Measurements from ENCODE around the gene DDX28. TPM values are rescaled to one million over a fixed set of nuclear protein-coding genes. Genes with fewer than 3 reads are reported as not detected.
A peak's percentile ranks its signal among the peaks of the same experiment; 100 is the strongest.
"Not testable (repeated sequence)": the region's sequence is repeated elsewhere in the genome, so short reads cannot be mapped to it uniquely, and the experiment has no call there.

The DDX28 gene
- polyA plus RNA-seq, 3 donors: 14.7 to 42.9 (median 27.7) TPM

DNA sequence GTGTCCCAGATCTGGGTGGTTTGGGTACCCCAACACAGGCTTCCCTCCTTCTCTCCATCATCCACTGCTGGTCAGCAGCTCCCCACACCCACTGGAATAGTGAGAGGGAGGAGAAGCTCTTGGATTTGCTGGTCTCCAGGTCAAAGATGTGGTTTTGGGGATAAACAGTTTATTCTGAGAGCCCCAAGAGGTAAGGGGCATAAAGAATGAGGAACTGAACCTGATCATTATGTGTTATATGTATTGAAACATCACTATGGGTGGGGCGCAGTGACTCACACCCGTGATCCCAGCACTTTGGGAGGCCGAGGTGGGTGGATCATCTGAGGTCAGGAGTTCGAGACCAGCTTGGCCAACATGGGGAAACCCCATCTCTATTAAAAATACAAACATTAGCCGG lies 27.6 kb downstream of the DDX28 start:
- Histone ChIP-seq H3K27ac (ENCODE audit: low read depth in 1 of 2, low read length in 2 of 2) (peak overlapping the region; percentile 85 to 97), H3K9me3 (replicated peaks in 1 of 2; ENCODE audit: control insufficient read depth in 1 of 2, insufficient read depth in 1 of 2, low read length in 2 of 2) (peaks cover 0 to 5% of the 10 kb centered on the region in 2 donors), H3K27me3 (ENCODE audit: control insufficient read depth in 2 of 2, insufficient read depth in 2 of 2, low read length in 2 of 2) (no peaks in the 10 kb centered on the region), H2AFZ (ENCODE audit: insufficient read depth, low read depth, low read length, poor library complexity, severe bottlenecking) (no peak overlapping the region), H3K4me2 (replicated peaks; ENCODE audit: extremely low read depth, low read length, poor library complexity, severe bottlenecking) (peak overlapping the region; percentile 29), H4K20me1 (ENCODE audit: insufficient read depth, low read length) (peaks cover 18% of the 10 kb centered on the region), H3K9ac (ENCODE audit: insufficient read depth, low read length, poor library complexity, severe bottlenecking) (peak overlapping the region; percentile 54), H3K79me2 (ENCODE audit: insufficient read depth, low read length) (peaks cover 55% of the 10 kb centered on the region), H3K36me3 (replicated peaks in 1 of 2; ENCODE audit: control insufficient read depth in 1 of 2, insufficient read depth in 2 of 2, low read length in 2 of 2) (peaks cover 22 to 25% of the 10 kb centered on the region in 2 donors), H3K4me3 (replicated peaks in 1 of 3; ENCODE audit: low read depth in 2 of 3, low read length in 3 of 3) (peak overlapping the region in 1 of 3 experiments; percentile 38), H3K4me1 (ENCODE audit: control insufficient read depth in 1 of 2, insufficient read depth in 2 of 2, low read length in 2 of 2) (peaks cover 74 to 78% of the 10 kb centered on the region in 2 donors)
- no peaks in the 10 kb centered on the region for H3K27me3 Mint-ChIP-seq (ENCODE audit: low read depth in 3 of 3)
- TF ChIP-seq, protein P1, sequence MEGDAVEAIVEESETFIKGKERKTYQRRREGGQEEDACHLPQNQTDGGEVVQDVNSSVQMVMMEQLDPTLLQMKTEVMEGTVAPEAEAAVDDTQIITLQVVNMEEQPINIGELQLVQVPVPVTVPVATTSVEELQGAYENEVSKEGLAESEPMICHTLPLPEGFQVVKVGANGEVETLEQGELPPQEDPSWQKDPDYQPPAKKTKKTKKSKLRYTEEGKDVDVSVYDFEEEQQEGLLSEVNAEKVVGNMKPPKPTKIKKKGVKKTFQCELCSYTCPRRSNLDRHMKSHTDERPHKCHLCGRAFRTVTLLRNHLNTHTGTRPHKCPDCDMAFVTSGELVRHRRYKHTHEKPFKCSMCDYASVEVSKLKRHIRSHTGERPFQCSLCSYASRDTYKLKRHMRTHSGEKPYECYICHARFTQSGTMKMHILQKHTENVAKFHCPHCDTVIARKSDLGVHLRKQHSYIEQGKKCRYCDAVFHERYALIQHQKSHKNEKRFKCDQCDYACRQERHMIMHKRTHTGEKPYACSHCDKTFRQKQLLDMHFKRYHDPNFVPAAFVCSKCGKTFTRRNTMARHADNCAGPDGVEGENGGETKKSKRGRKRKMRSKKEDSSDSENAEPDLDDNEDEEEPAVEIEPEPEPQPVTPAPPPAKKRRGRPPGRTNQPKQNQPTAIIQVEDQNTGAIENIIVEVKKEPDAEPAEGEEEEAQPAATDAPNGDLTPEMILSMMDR (IDR thresholded peaks at IDR 0.05): no peak
- H3K36me3 Mint-ChIP-seq: peaks cover 27 to 53% of the 10 kb centered on the region in 2 donors
- intact Hi-C loops (cut with micrococcal nuclease): no loop called here
- H3K27ac Mint-ChIP-seq: peak overlapping the region; percentile 95 to 100 (median 99)
- DNase-seq: peak; percentile 77 to 85 (median 85)
- peaks cover 64% of the 10 kb centered on the region for H3K4me1 Mint-ChIP-seq
- WGBS (ENCODE audit: insufficient coverage): no CpG with 5 or more reads among the region's 5 CpGs
- H3K4me3 Mint-ChIP-seq: peak overlapping the region; percentile 57 to 64
- H3K9me3 Mint-ChIP-seq: peaks cover 0 to 10% (median 0%) of the 10 kb centered on the region in 7 donors

DNA sequence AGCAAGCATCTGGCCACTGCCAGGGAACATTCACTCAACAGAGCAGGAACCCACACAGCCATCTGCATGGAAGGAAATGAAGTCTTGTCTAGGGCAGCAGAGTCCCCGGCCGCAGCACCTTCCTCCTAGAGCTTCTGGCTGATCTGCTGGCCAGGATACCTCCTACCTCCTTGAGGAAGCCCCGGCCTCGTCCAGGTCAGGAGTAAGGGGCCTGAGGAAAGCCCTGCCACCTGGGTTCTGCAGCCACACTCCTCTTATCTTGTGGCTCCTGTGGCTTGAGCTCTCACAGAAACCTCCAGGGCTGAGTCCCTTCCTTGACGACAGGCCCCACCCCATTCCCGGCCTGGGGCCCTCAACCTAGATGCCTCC lies 29.0 kb downstream of the DDX28 start:
- intact Hi-C loops (cut with micrococcal nuclease); H3K27me3 ChIP-seq (ENCODE audit: control insufficient read depth in 2 of 2, insufficient read depth in 2 of 2, low read length in 2 of 2); DNase-seq; H3K9me3 ChIP-seq (replicated peaks in 1 of 2; ENCODE audit: control insufficient read depth in 1 of 2, insufficient read depth in 1 of 2, low read length in 2 of 2); H3K27me3 Mint-ChIP-seq (ENCODE audit: low read depth in 3 of 3); H3K9me3 Mint-ChIP-seq: not testable (repeated sequence)
- Histone ChIP-seq H4K20me1 (ENCODE audit: insufficient read depth, low read length) (peaks cover 30% of the 10 kb centered on the region), H3K4me2 (replicated peaks; ENCODE audit: extremely low read depth, low read length, poor library complexity, severe bottlenecking) (peak overlapping the region; percentile 64), H2AFZ (ENCODE audit: insufficient read depth, low read depth, low read length, poor library complexity, severe bottlenecking) (peak overlapping the region; percentile 61), H3K36me3 (replicated peaks in 1 of 2; ENCODE audit: control insufficient read depth in 1 of 2, insufficient read depth in 2 of 2, low read length in 2 of 2) (peaks cover 22 to 34% of the 10 kb centered on the region in 2 donors), H3K4me3 (replicated peaks in 1 of 3; ENCODE audit: low read depth in 2 of 3, low read length in 3 of 3) (peak overlapping the region in 2 of 3 experiments; percentile 42 to 50), H3K27ac (ENCODE audit: low read depth in 1 of 2, low read length in 2 of 2) (peak overlapping the region; percentile 85 to 97), H3K9ac (ENCODE audit: insufficient read depth, low read length, poor library complexity, severe bottlenecking) (peak overlapping the region; percentile 63), H3K4me1 (ENCODE audit: control insufficient read depth in 1 of 2, insufficient read depth in 2 of 2, low read length in 2 of 2) (peaks cover 64 to 70% of the 10 kb centered on the region in 2 donors), H3K79me2 (ENCODE audit: insufficient read depth, low read length) (peaks cover 50% of the 10 kb centered on the region)
- peak overlapping the region; percentile 78 to 92 for H3K4me3 Mint-ChIP-seq
- no CpG with 5 or more reads among the region's 6 CpGs for WGBS (ENCODE audit: insufficient coverage)
- peak overlapping the region; percentile 98 to 100 (median 100) for H3K27ac Mint-ChIP-seq
- peaks cover 32 to 56% of the 10 kb centered on the region in 2 donors for H3K36me3 Mint-ChIP-seq
- H3K4me1 Mint-ChIP-seq: peaks cover 56% of the 10 kb centered on the region

Measured in CD14-positive monocyte (primary cell).